Measurements from ENCODE around the gene GRK3.
A peak's percentile ranks its signal among the peaks of the same experiment; 100 is the strongest.

GRK3 gene

DNA sequence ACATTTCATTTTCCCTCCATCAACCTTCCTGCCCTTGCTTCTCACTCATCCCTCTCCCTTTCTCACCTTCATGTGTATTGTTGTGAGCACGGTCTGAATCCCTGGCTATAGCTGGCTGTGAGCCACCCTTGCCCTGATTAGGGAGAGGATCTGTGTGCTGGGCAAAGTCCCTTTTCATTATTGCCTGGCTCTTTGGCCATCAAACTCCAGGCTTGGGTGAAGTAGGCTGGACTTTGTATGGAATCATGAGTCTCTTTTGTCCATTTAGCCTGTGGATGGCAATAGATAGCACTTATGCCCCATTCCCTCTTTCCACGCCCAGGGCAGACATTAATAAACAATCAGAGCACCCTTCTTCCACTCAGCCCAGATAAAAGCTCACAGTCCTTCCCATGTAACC is 184.2 kb downstream of the GRK3 start:
- TF ChIP-seq, protein P1, sequence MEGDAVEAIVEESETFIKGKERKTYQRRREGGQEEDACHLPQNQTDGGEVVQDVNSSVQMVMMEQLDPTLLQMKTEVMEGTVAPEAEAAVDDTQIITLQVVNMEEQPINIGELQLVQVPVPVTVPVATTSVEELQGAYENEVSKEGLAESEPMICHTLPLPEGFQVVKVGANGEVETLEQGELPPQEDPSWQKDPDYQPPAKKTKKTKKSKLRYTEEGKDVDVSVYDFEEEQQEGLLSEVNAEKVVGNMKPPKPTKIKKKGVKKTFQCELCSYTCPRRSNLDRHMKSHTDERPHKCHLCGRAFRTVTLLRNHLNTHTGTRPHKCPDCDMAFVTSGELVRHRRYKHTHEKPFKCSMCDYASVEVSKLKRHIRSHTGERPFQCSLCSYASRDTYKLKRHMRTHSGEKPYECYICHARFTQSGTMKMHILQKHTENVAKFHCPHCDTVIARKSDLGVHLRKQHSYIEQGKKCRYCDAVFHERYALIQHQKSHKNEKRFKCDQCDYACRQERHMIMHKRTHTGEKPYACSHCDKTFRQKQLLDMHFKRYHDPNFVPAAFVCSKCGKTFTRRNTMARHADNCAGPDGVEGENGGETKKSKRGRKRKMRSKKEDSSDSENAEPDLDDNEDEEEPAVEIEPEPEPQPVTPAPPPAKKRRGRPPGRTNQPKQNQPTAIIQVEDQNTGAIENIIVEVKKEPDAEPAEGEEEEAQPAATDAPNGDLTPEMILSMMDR (IDR thresholded peaks at IDR 0.05) = no peak
- H3K27ac ChIP-seq = peak overlapping the region in 1 of 2 donors; percentile 86
- no peak overlapping the region for H3K4me3 ChIP-seq
- DNase-seq (ENCODE audit: low spot score) = no peak

DNA sequence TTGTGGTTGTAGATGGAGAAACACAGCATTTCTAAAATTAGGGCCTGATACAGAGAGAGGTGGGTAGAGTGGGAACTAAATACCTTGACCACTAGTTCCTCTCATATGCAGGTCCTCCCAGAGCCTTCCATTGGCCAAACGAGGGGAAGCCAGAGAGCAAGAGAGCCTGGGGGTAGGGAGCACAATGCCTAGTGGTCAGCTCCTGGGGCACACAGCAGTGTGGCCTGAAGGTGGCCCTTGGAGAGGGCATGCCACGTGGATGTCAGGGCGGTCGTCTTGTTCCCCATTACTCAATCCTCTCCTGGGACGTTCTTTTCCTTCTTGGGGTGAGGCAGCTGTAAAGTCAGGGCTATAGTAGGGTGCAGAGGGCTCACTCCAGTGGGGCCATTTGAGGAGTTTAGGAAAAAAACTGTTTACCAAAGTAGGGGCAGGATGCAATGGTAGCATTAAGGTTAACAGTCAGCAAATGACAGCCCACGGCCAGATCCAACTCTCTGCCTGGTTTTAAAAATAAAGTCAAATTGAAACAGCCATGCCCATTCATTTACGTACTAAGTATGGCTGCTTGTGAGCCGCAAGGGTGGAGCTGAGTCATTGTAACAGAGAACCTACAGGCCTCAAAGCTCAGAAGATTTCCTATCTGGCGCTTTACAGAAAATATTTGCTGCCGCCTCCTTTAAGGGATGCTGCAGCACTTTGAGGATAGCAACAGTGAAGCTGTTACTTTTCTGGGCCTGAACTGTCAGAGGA is 185.1 kb downstream of the GRK3 start:
- H3K4me3 ChIP-seq = no peak overlapping the region
- H3K27ac ChIP-seq = peak overlapping the region in 1 of 2 donors; percentile 3
- no peak for DNase-seq (ENCODE audit: low spot score)
- TF ChIP-seq, protein P1 (IDR thresholded peaks at IDR 0.05) = no peak

DNA sequence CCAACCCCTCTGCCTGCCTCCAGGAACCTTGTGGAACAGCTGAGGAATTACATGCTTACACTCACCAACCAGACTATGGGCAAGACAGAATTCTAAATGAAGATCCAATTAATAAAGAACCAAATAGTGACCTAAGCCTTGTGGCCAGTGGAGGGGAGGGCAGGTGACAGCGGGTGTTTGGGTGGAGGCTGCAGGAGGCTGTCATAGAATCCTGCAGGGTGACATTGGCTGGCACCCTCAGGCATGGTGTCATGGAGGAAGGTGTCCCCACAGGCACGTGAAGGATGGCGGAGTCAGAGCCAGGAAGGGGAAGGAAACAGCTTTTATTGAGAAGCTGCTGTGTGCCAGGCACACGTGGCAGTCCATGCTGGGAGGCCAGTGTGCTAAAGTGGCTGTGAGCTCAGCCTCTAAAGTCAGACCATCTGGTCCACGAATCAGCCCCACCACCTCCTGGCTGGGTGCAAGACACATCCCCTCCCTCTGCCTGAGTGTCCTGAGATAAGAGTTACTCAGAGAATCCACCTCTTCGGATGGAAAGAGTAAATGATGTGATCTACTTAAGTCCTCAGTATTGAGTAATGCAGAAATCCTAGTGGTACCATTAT is 186.2 kb downstream of the GRK3 start:
- peak overlapping the region in 1 of 2 donors; percentile 31 for H3K27ac ChIP-seq
- H3K4me3 ChIP-seq = no peak overlapping the region
- TF ChIP-seq, protein P1 (IDR thresholded peaks at IDR 0.05) = no peak

GRCh38 chr22:25751174-25751581 is 186.7 kb downstream of the GRK3 start:
- DNase-seq (ENCODE audit: low spot score) = no peak
- TF ChIP-seq, protein P1 (IDR thresholded peaks at IDR 0.05) = no peak
- no peak overlapping the region for H3K4me3 ChIP-seq
- H3K27ac ChIP-seq = peak overlapping the region in 1 of 2 donors; percentile 31

More for the DNA sequence above, 186.2 kb downstream of the GRK3 start:
- no peak for DNase-seq (ENCODE audit: low spot score)

DNA sequence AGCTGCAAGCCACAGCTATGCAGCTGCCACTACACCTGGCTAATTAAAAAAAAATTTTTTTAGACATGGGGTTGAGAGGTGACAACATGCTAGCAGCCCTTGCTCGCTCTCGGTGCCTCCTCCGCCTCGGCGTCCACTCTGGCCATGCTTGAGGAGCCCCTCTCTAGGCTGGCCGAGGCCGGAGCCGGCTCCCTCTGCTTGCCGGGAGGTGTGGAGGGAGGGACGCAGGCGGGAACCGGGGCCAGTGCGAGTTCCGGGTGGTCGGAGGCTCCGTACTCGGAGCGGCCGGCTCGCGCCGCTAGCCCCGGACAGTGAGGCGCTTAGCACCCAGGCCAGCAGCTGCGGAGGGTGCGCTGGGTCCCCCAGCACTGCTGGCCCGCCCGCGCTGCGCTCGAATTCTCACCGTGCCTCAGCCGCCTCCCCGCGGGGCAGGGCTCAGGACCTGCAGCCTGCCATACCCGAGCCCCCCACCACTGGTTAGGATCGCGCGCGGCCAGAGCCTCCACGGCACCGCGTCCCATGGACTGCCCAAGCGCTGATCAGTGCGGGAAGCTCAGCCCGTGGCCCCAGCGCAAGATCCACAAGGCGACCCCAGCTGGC is 188.2 kb downstream of the GRK3 start:
- TF ChIP-seq, protein P1 (IDR thresholded peaks at IDR 0.05) = no peak
- DNase-seq (ENCODE audit: low spot score) = no peak
- peak overlapping the region in 1 of 2 donors; percentile 85 for H3K27ac ChIP-seq
- no peak overlapping the region for H3K4me3 ChIP-seq

GRCh38 chr22:25753252-25753651 is 188.8 kb downstream of the GRK3 start:
- TF ChIP-seq, protein P1 (IDR thresholded peaks at IDR 0.05) = no peak
- peak overlapping the region in 1 of 2 donors; percentile 85 for H3K27ac ChIP-seq
- H3K4me3 ChIP-seq = no peak overlapping the region
- DNase-seq (ENCODE audit: low spot score) = no peak

All from coronary artery (tissue), 2 donors.